Activated T-cell treated with anti-CD3 and anti-CD28 coated beads, Interleukin-2, amount 50 U/mL, for 72 hours (primary cell): Measurements from ENCODE around the gene HECTD4. TPM values are rescaled to one million over a fixed set of nuclear protein-coding genes. Genes with fewer than 3 reads are reported as not detected.

Source experiments
- ATAC-seq, 2 donors: fragments of 150-1000 bp; cut with Tn5 transposase; replicated peaks in 1 of 2; 2 replicates each; pipeline ENCODE4 v1.10.0; 2021; ENCODE audit warnings: moderate library complexity in 2 of 2, mild to moderate bottlenecking in 1 of 2
- DNase-seq, 2 donors: peaks; one replicate each; pipeline ENCODE4 v3.0.0; 2021 to 2022; ENCODE audit warnings: mixed read lengths in 1 of 2
- H3K27ac Mint-ChIP-seq: one replicate; pipeline ENCODE4 v1.8.0; 2022; ENCODE audit warnings: mild to moderate bottlenecking, moderate library complexity, mixed read lengths
- H3K27me3 Mint-ChIP-seq: one replicate; pipeline ENCODE4 v1.8.0; 2022; ENCODE audit warnings: low read depth, mixed read lengths
- H3K36me3 Mint-ChIP-seq, 2 donors: one replicate each; pipeline ENCODE4 v1.8.0; 2022; ENCODE audit warnings: mixed read lengths in 2 of 2, mild to moderate bottlenecking in 1 of 2; ENCODE audit not compliant: insufficient read depth in 2 of 2
- H3K4me1 Mint-ChIP-seq: one replicate; pipeline ENCODE4 v1.8.0; 2022; ENCODE audit warnings: low read depth, mixed read lengths
- H3K4me3 Mint-ChIP-seq, 2 donors: one replicate each; pipeline ENCODE4 v1.8.0; 2022; ENCODE audit warnings: mild to moderate bottlenecking in 2 of 2, mixed read lengths in 2 of 2, moderate library complexity in 2 of 2
- H3K9me3 Mint-ChIP-seq, 2 donors: one replicate each; pipeline ENCODE4 v1.8.0; 2022; ENCODE audit warnings: mixed read lengths in 2 of 2
- total RNA-seq, 2 donors: library from RNA; stranded (reverse); gene quantifications; one replicate each; pipeline ENCODE4 v1.2.3, GENCODE V29; 2022

The HECTD4 gene
- total RNA-seq, 2 donors from 2014 or later, result 39.6 to 43.3 TPM

GRCh38 chr12:112314981-112315380 lies 67.2 kb downstream of the HECTD4 start:
- Mint-ChIP-seq H3K27me3 (no peaks in the 10 kb centered on the region), H3K4me1 (no peaks in the 10 kb centered on the region), H3K36me3 (peaks cover 0 to 1% of the 10 kb centered on the region in 2 donors)

GRCh38 chr12:112309797-112310196 lies 72.4 kb downstream of the HECTD4 start:
- H3K36me3 Mint-ChIP-seq, result peaks cover 0 to 1% of the 10 kb centered on the region in 2 donors
- ATAC-seq (peak; percentile 47 to 73), DNase-seq (no peak)
- no peak overlapping the region for H3K4me3 Mint-ChIP-seq
- no peaks in the 10 kb centered on the region for H3K27me3 Mint-ChIP-seq
- H3K4me1 Mint-ChIP-seq, result no peaks in the 10 kb centered on the region
- no peaks in the 10 kb centered on the region for H3K9me3 Mint-ChIP-seq
- H3K27ac Mint-ChIP-seq, result no peak overlapping the region

More at GRCh38 chr12:112314981-112315380, 67.2 kb downstream of the HECTD4 start:
- ATAC-seq (no peak), DNase-seq (no peak)
- no peaks in the 10 kb centered on the region for H3K9me3 Mint-ChIP-seq
- H3K4me3 Mint-ChIP-seq, result no peak overlapping the region
- no peak overlapping the region for H3K27ac Mint-ChIP-seq

- Mint-ChIP-seq H3K4me1 (peaks cover under 1% of the 10 kb centered on the region), H3K36me3 (peaks cover 0 to 2% of the 10 kb centered on the region in 2 donors), H3K27me3 (no peaks in the 10 kb centered on the region), H3K9me3 (no peaks in the 10 kb centered on the region), H3K27ac (no peak overlapping the region), H3K4me3 (no peak overlapping the region)
- no peak for ATAC-seq
- DNase-seq, result no peak
Observed at GRCh38 chr12:112308652-112309051, 73.6 kb downstream of the HECTD4 start.

GRCh38 chr12:112308161-112308560 lies 74.1 kb downstream of the HECTD4 start:
- Mint-ChIP-seq H3K4me1 (peaks cover 5% of the 10 kb centered on the region), H3K4me3 (no peak overlapping the region), H3K27ac (no peak overlapping the region), H3K27me3 (no peaks in the 10 kb centered on the region), H3K36me3 (peaks cover 0 to 7% of the 10 kb centered on the region in 2 donors), H3K9me3 (no peaks in the 10 kb centered on the region)
- ATAC-seq (no peak), DNase-seq (no peak)

- Mint-ChIP-seq H3K27me3 (no peaks in the 10 kb centered on the region), H3K36me3 (peaks cover 0 to 10% of the 10 kb centered on the region in 2 donors), H3K9me3 (no peaks in the 10 kb centered on the region), H3K4me3 (no peak overlapping the region), H3K27ac (no peak overlapping the region), H3K4me1 (peaks cover 11% of the 10 kb centered on the region)
- ATAC-seq, result no peak
- DNase-seq, result no peak
Observed at GRCh38 chr12:112307317-112308011, 74.8 kb downstream of the HECTD4 start.

GRCh38 chr12:112305951-112306350 lies 76.3 kb downstream of the HECTD4 start:
- Mint-ChIP-seq H3K4me3 (no peak overlapping the region), H3K27me3 (no peaks in the 10 kb centered on the region), H3K27ac (no peak overlapping the region), H3K36me3 (peaks cover 0 to 11% of the 10 kb centered on the region in 2 donors), H3K4me1 (peaks cover 11% of the 10 kb centered on the region), H3K9me3 (no peaks in the 10 kb centered on the region)
- DNase-seq (no peak), ATAC-seq (no peak)

GRCh38 chr12:112304436-112304835 lies 77.8 kb downstream of the HECTD4 start:
- Mint-ChIP-seq H3K4me3 (no peak overlapping the region), H3K27ac (no peak overlapping the region)

GRCh38 chr12:112303799-112304198 lies 78.4 kb downstream of the HECTD4 start:
- no peak for ATAC-seq
- Mint-ChIP-seq H3K4me3 (no peak overlapping the region), H3K27ac (peak overlapping the region; percentile 98), H3K27me3 (no peaks in the 10 kb centered on the region), H3K4me1 (peaks cover 11% of the 10 kb centered on the region), H3K36me3 (peaks cover 0 to 11% of the 10 kb centered on the region in 2 donors), H3K9me3 (no peaks in the 10 kb centered on the region)
- no peak for DNase-seq

More at GRCh38 chr12:112304436-112304835, 77.8 kb downstream of the HECTD4 start:
- no peaks in the 10 kb centered on the region for H3K27me3 Mint-ChIP-seq
- no peak for DNase-seq
- H3K36me3 Mint-ChIP-seq, result peaks cover 0 to 11% of the 10 kb centered on the region in 2 donors
- ATAC-seq, result no peak
- no peaks in the 10 kb centered on the region for H3K9me3 Mint-ChIP-seq
- H3K4me1 Mint-ChIP-seq, result peaks cover 11% of the 10 kb centered on the region

GRCh38 chr12:112303004-112303403 lies 79.2 kb downstream of the HECTD4 start:
- Mint-ChIP-seq H3K4me3 (peak overlapping the region in 1 of 2 donors; percentile 75), H3K36me3 (peaks cover 0 to 11% of the 10 kb centered on the region in 2 donors), H3K27me3 (no peaks in the 10 kb centered on the region)

GRCh38 chr12:112299704-112300103 lies 82.5 kb downstream of the HECTD4 start:
- Mint-ChIP-seq H3K36me3 (peaks cover 0 to 11% of the 10 kb centered on the region in 2 donors), H3K9me3 (no peaks in the 10 kb centered on the region), H3K27me3 (no peaks in the 10 kb centered on the region), H3K4me3 (no peak overlapping the region), H3K27ac (no peak overlapping the region), H3K4me1 (peaks cover 11% of the 10 kb centered on the region)
- no peak for ATAC-seq
- DNase-seq, result no peak

More at GRCh38 chr12:112303004-112303403, 79.2 kb downstream of the HECTD4 start:
- H3K27ac Mint-ChIP-seq, result peak overlapping the region; percentile 98
- DNase-seq (peak; percentile 64), ATAC-seq (peak; percentile 100)
- peaks cover 11% of the 10 kb centered on the region for H3K4me1 Mint-ChIP-seq
- no peaks in the 10 kb centered on the region for H3K9me3 Mint-ChIP-seq

- no peaks in the 10 kb centered on the region for H3K9me3 Mint-ChIP-seq
- no peak for ATAC-seq
- H3K4me3 Mint-ChIP-seq, result no peak overlapping the region
- H3K27ac Mint-ChIP-seq, result no peak overlapping the region
- no peaks in the 10 kb centered on the region for H3K36me3 Mint-ChIP-seq
- no peak for DNase-seq
- H3K27me3 Mint-ChIP-seq, result no peaks in the 10 kb centered on the region
- no peaks in the 10 kb centered on the region for H3K4me1 Mint-ChIP-seq
Observed at GRCh38 chr12:112297188-112297587, 85.0 kb downstream of the HECTD4 start.

GRCh38 chr12:112296183-112296582 lies 86.0 kb downstream of the HECTD4 start:
- no peak for ATAC-seq

GRCh38 chr12:112294793-112295192 lies 87.4 kb downstream of the HECTD4 start:
- Mint-ChIP-seq H3K36me3 (peaks cover 2 to 6% of the 10 kb centered on the region in 2 donors), H3K9me3 (no peaks in the 10 kb centered on the region), H3K27ac (no peak overlapping the region), H3K27me3 (no peaks in the 10 kb centered on the region), H3K4me3 (no peak overlapping the region), H3K4me1 (no peaks in the 10 kb centered on the region)
- DNase-seq (no peak), ATAC-seq (no peak)

More at GRCh38 chr12:112296183-112296582, 86.0 kb downstream of the HECTD4 start:
- Mint-ChIP-seq H3K27me3 (no peaks in the 10 kb centered on the region), H3K4me3 (no peak overlapping the region), H3K9me3 (no peaks in the 10 kb centered on the region), H3K27ac (no peak overlapping the region), H3K36me3 (peaks cover 0 to 4% of the 10 kb centered on the region in 2 donors), H3K4me1 (no peaks in the 10 kb centered on the region)
- DNase-seq, result no peak

- Mint-ChIP-seq H3K27ac (no peak overlapping the region), H3K9me3 (no peaks in the 10 kb centered on the region), H3K27me3 (no peaks in the 10 kb centered on the region), H3K4me3 (no peak overlapping the region), H3K36me3 (peaks cover 6 to 7% of the 10 kb centered on the region in 2 donors), H3K4me1 (no peaks in the 10 kb centered on the region)
- ATAC-seq (no peak), DNase-seq (no peak)
Observed at GRCh38 chr12:112288638-112289037, 93.6 kb downstream of the HECTD4 start.
